Activated CD4-positive, alpha-beta T cell treated with anti-CD3 and anti-CD28 coated beads, Interleukin-2, amount 50 U/mL, for 16 hours (primary cell): ENCODE data around the gene BRMS1.

ENCODE experiments used
- DNase-seq: peaks from one replicate; pipeline ENCODE4 v3.0.0-alpha.2; 2020

Gene BRMS1

DNA sequence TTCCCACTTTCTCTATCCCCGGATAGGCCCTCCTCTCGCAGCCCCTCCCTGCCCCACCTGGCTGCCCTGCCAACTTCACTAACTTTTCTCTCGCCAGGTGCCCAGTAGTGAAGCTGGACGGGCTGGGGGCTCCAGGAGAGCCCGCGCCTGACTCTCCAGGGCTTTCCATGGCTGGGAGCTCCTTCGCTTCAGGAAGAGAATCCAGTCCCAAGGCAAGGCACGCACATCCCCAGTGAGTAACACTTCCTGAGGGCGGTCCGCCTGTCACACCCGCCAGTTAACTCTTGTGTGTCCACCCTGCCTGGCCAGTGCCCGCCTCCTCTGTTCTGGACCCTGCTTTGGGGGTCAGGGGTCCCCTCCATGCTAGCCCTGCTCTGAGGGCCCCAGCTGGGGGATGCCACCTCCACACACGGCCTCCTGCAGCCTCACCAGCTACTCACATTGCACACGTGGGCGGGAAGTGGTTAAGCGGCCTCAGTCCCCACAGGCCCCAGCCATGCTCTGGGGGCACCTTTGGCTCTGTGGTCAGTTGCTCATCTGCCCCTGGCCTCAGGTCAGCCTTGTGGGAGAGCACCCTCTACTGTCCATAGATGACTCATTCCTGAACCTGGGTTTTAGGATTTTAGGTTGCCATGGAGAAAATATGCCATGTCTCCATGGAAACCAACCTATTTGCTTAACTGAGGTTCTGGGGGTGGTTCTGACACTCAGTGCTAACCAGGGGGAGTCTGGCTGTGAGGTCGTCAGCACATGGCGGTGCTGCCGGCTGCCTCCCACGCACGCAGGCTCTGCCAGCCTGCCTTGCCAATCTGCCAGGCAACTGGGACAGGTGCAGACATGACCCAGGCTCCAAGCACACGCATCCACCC, 8.4 kb downstream of the BRMS1 start, which contains the start of gene RIN1:
Gene RIN1, minus strand, starts transcription at position 201 of the 869 bp plus-strand sequence. Its CDS starts 32 bp downstream, at position 169.
- DNase-seq: peak; percentile 80

DNA sequence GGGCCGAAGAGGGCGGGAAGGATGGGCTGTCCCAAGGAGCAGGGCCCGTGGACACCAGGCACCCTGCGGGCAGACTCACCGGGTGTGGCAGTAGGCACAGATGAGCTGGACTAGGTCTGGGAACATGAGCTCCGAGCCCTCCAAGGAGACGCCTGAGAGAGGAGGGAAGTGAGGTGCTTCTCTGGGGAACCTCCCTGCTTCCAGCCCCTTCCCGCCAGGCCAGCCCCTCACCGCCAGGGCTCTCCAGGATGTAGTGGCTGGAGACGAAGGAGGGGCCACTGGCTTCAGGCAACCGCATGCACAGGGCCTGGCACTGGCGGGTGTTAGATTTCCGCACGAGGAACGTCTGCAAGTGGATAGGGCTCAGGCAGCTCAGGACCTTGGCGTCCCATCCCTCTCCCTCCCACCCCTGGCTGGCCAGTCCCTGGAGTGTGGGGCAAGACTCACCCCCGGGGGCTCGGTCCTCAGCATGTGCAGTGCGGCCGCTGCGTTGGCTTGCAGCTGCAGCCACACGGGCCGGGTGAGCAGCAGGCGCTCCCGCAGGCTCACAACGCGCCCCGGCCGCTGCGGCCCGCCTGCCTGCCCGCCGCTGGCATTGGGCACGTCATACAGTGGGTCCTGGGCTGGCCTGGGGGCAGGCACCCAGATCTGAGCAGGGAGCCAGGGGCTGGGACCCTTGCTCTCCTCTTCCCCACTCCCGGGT, 9.2 kb downstream of the BRMS1 start:
- DNase-seq: no peak

DNA sequence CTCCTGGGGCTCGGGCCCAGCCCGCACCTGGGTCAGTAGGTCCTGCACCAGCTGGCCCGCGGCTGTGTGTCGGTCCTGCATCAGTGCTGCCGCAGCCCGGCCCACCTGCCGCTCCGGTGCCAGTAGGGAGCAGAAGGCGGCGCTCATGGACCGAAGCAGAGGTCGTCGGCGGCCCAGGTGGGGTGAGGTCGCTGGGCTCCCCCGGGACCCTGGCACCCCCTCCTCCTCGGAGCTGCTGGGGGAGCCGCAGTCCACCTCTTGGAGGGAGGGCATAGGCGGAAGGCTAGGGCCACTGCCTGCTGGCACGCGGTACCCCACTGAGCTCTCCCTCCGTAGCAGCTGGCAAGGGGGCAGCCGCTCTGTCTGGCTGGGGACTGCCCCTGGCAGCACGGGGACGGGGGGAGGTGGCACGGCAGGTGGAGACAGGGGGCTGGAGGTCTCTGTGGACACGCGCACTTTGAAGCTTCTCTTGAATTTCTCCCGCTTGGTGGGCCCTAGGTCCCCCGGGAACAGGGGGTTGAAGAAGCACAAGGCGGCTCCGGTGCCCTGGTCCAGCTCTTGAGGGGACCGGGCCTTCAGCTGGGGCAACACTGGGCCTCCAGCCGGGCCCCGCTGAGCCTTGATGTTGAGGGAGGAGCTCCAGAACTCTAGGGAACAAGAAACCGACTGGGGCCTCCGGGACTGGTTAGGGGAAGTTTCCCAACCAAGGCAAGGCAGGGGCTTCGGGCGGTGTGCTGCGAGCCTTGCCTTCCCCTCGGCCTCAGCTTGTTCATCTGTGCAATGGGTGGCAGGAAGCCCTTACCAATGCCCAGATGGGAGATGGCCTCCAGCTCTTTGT, 10.1 kb downstream of the BRMS1 start:
- DNase-seq: no peak

DNA sequence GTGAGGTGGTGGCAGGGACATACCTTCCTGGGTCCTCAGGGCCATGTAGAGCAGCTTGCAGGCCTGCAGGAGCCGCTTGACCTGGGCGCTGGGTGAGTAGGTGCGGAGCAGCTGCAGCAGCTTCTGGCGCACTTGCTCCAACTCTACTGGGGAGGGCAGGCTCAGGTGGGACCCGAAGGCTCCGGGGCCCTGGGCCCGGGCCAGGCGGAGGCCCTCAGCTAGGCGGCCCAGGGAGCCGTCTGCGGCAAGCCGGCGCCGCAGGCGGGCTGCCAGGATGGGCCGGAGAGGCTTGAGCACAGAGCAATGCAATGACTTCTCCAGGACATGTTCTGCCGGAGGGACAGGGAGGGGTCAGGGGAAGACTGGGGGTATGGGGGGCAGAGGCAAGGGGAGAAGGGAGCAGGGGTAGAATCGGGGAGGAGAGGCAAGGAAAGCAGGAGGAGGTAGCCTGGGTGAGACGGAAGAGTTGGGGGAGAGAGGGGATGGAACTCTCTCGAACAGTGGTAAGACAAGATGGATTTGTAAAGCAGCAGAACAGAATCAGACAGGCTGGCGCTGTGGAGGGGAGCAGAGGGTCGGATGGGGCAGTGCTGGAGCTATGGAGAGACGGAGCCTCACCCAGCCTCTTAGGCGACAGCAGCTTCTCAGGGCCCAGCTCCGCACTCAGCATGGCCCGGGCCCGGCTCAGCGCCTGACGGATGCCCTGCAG, 10.9 kb downstream of the BRMS1 start:
- no peak for DNase-seq

DNA sequence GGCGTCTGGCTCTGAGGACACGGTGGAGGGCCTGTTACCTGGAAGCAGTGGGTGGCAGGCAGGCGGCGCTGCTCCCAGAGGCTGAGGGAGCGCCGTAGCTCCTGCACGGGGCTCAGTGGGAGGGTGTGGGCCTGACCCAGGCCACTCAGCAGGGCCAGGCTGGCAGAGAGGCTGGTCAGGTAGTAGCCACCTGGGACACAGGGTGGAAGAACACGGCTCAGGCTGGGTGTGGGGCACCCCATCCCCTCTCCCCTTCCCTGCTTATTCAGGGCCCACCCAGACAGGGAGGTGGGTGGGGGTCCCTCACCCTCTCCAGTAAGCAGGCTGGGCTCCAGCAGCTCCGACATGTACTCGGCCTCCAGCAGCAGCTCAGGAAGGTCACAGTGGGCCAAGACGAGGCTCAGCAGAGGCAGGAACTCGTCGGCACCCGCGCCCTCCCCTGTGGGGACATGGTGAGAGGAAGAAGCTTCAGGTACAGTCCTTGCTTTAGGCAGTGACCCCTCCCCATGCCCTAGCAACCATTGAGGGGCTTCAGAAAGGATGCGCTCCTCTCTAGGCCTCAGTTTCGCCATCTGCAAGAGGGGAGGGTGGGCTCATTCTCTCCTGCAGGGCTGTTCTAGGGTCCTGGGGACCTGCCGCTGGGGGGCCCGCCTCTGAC, 11.6 kb downstream of the BRMS1 start:
- no peak for DNase-seq

DNA sequence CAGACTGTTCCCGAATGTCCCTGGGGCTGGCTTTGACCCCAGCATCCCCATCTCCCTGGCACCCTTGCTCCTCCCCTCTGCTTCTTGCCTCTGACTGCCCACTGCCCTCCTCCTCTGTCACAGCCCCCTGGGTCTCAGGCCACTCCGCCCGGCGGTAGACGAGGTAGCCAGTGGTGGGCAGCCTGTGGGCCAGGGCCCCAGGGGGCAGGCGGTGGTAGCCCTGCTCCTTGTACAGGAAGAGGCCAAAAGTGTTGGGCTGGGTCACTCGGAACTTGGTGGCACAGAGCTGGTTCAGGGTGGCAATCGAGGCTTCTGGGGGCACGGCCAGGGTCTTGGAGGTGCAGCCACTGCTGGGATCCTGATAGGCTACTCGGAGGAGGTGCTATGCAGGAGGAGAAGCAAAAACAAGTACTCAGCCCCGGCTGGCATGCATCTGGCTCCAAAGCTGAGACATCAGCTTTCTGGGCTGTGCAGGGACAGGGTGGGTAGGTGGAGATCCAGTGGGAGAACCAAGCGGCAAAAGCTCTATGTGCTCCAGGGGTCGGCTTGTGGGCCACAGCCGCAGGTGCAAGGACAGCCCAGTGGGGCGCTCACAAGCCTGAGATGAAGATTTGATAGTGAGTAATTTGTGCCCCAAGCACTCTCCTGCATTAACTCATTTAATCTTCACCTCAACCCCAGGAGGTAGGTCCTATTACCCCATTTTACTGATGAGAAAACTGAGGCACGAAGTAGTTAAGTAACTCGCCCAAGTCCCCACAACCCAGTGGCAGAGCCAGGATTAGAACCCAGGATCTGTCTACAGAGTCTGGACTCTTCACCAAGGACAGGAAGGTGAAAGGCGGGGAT, 12.3 kb downstream of the BRMS1 start:
- no peak for DNase-seq

DNA sequence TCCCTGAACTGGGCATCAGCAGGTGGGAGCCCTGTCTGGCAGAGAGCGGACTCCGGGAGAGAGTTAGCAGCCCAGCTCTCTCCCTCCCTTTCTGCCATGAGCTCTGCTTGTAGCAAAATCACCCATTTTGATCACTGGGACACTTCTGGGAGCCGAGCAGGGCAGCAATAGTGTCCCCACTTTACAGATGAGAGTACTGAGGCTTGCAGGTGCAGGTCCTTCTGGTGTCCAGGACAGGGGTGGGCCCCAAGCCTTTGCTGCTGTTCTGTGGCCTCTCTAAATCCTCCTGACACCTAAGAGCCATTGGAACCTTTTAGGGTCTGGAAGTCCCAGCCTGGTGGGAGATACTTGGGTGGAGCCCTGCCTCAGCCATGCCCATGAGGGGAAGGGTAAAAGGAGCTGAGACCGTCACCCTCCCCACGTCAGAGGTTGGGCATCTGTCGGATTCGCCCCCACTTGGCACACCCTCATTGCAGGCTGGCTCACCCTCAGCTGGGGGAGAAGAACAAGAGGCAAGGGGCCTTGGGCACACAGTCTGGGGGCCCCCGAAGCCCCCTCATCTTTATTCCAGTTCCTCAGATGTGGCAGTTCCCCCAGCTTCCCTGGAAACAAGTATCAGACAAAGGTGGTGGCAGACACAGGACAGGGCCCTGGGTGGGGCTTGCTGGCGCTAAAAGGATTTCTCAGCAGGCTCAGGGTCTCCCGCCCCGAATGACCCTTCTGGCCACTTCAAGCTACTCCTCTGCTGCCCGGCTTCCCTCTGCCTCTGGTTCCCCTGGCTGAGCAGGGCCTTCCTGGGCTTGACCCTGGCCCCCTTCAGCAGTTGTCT, 13.1 kb downstream of the BRMS1 start:
- no peak for DNase-seq

DNA sequence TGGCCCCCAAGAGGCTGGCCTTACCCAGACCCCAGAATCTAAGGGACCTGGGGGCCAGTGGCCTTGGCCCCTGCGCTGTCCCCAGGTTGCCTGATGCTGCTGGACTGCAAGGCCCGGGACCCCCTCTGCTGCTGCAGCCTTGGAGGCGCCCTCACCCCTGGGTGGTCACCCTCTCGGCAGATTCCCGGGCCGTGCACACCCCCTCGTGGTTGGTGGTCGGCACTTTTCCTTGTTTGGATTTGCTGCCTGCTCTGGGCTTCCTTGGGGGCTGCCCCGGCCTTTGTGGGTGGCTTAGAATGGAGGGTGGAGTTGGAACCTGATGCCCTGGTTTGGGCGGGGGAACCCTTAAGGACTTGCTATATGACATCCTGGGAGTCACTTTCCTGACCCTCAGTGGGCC, 14.0 kb downstream of the BRMS1 start:
- no peak for DNase-seq

DNA sequence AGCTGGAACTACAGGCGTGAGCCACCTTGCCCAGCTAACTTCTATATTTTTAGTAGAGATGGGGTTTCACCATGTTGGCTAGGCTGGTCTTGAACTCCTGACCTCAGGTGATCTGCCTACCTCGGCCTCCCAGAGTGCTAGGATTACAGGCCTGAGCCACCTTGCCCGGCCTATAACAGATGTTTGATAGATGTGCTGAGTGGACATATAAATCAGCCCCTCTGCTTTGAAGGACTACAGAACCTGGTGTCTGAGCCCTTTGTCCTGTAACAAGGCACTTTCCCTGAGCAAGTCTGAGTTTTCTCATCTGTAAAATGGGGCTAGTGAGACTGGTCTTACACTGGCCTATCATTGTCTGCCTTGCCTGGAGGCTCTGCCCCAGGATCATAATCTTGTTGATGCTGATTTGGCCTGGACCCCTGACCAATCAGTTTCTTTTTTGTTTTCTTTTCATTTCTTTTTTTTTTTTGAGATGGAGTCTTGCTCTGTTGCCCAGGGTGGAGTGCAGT, 15.7 kb downstream of the BRMS1 start:
- DNase-seq: no peak

DNA sequence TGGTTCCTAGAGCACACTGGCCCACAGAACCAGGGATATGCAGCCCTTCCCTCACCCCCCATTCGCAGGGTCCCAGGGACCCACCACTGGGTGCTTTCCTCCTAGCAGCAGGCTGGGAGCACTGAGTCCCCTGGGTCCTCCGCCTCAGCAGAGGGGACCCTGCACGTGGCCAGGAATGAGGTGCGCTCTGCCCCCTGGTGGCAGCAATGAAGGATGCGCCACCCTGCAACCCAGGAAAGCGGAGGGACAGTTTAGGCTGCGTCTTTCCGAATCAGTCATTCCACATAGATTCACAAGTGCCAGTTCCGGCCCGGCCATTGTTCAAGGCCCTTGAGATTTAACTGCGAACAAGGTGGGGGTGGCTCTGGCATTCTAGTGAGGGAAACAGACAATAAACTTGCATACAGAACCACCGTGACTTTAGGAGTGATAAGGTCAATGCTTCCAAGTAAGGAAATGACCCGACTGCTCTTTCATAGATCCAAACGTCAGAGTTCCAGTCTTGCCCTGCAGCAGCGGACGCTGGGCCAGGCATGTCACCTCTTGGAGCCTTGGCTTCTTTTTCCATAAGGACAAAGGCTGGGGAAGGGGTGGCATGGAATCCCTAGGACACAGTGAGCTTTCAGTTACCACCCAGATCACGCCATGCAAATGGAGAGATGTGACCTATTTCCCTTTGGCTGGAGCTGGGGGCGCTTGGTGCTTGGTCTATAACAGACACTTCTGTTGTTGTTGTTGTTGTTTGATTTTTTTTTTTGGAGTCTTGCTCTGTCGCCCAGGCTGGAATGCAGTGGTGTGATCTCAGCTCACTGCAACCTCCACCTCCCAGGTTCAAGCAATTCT, 16.4 kb downstream of the BRMS1 start:
- peak; percentile 88 for DNase-seq

DNA sequence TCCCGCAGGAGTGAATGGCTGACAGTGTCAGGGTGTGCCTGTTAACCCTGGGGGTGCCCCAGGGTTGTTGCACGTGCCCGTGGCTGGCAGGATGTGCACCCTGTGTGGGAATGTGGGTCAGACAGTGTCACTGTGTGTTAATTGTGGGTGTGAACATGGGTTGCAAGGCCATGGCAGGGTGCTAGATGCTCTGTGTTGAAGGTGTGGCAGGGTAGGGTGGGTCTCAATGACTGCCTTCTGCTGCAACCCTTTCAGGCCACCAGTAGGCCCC, 16.9 kb downstream of the BRMS1 start:
- DNase-seq: no peak

DNA sequence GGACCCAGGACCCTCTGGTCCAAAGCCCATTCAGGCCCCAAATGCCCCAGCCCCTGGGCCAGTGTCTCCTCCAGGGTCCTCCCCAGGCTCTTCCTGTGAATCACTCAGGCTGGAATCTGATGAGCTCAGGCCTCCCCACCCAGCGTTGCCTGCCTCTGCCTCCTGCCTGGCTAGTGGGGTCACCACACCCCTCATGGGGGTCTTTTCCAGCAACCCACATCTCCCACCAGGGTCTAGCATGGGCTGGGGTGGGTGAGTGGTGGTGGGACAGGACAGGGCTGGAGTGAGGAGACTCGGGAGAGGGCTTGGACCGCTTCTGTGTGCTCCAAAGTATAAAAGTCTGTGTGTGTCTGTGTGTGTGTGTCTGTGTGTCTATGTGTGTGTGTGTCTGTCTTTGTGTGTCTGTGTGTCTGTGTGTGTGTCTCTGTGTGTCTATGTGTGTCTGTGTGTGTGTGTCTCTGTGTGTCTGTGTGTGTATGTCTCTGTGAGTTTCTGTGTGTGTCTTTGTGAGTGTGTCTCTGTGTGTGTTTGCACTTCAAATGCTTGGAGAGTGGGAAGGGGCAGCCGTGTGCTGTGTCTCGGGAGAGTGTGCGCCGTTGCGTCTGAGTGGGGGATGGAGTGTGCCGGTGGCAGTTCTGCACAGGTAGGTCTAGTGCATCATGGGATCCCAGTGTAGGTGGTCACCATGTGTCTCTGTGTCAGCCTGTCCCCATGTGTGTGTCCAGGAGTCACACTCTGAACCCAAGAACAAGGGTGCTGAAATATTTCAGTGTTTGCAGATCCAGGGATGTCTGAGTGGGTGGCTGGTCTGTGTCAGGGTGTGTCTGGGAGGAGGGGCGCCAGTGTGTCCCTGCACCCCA, 17.5 kb downstream of the BRMS1 start:
- DNase-seq: no peak

DNA sequence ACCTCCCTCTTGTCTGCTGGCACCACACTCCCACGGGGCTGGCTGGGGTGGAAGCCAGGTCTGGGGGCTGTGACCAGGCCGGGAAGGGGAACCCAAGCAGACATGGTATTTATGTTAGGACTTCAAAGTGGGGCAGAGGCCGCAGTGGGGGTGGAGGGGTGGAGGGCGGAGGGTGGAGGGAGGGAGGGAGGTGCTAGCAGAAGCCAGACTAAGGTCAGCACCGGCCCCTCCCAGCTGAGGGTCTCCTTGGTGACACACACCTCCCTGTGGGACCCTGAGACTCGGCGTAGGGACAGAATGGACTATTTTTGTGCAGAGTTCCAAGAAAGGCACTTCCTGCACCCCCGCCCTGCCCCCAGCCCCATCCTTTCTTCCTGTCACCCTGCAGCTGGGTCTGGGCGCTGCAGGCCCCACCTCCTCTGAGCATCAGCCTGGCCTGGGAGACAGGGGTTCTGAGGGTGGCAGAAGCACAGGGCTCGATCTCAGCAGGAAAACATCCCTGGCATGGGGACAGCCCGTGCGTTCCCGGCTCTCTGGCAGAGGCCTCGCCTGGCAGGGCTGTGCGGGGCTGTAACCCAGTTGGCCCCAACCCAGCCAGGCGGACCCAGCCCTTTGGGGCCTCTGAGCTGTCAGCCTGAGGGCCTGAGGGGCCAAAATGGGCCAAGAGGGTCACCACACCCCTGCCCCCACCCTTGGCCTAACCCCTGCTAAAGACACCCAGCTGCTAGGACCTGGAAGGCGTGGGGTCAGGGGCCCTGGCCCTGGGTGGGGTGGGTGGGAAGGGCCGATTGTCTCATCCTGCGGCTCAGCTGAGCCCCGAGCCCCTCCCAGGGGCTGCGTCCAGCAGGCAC, 18.4 kb downstream of the BRMS1 start:
- no peak for DNase-seq

DNA sequence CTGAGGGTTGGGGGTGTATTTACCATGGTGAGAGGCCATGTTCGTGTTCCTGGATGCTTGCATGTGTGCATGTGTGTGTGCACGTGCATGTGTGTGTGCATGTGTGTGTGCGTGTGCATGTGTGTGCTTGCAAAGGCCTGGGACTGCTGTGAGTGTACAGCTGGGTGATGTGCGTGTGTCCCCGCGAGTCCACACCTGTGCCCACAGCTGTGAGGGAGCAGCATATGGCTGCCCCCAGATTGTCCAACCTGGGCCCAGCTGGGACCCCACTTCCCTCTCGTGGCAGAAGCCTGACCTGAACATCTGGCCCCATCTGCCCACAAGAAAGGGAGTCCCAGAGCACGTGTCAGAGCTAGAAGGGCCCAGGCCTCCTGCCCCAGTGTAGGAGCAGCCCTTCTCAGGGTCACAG, 19.6 kb downstream of the BRMS1 start:
- DNase-seq: no peak

DNA sequence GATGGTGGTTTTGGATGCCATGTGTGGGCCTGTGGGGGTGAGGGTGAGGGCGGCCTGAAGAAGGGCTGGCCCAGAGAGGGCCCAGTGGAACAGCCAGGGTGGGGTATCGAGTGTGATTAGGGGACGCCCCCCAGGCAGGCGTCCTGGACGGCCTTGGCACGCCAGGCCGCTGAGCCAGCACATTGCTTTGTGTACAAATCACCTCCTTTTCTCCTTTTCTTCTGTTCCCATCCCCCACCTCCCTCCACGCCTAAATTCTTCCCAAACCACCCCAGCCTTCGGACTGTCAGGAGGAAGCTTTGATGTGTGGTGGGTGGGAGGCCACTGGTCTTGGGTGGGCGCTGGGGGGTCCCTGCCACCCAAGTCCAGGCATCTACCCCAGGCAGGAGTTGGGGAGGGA, 20.2 kb downstream of the BRMS1 start:
- no peak for DNase-seq

DNA sequence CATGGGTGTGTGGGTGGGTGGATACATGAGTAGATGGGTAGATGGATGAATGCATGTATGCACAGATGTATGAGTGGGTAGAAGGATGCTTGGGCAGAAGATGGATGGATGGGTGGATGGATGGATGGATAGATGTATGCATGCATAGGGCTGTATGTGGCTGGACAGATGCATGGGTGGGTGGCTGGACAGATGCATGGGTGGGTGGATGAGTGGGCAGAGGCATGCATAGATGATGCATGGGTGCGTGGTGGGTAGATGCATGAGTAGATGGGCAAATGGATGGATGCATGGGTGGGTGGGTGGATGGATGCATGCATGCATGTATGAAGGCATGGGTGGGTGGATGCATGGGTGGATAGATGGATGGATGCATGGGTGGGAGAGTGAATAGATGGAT, 21.2 kb downstream of the BRMS1 start:
- no peak for DNase-seq

DNA sequence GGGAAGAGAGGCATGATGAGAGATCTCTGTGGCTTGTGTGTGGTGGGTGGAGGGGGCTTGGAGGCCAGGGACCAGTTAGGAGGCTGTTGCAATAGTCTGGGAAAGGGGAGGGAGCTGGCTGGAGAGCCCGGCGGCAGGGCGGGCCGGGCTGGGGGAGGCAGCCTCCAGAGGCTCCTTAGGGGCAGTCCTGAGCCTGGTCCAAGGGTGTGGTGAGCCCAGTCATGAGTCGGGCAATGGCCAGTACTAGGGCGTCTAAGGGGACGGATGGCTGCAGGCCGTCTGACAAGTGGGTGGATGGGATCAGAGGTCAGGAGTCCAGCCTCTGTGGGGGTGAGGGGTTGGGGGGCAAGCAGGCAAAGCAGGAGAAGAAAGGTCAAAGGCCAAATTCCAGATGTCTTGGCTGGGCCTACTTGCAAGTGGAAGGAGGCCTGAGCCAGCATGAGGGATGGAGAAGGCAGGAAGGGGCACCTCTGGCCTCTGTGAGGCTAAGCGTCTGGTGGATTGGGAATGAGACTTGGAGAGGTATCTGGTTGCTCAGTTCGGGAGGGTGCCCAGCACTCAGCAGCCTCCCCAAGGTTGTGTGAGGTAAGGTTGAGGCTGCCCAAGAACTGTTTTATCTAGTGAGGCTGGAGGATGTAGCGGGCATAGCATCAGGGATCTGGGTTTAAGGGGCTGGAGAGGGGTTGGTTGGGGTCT, 22.0 kb downstream of the BRMS1 start:
- DNase-seq: no peak
